Gastrocnemius medialis (tissue), 4 donors: ENCODE data around the gene GPATCH3. TPM values are rescaled to one million over a fixed set of nuclear protein-coding genes. Genes with fewer than 3 reads are reported as not detected.

Experiments used
- ATAC-seq, 2 donors: fragments of 150-250 bp; one replicate each; pipeline ENCODE4 v1.9.1; 2016
- DNase-seq, 2 donors: peaks; one replicate each; pipeline ENCODE4 v3.0.0-alpha.2; 2019
- H3K27ac ChIP-seq, 4 donors: fragments of 200-600 bp; sonication (generic); 1 replicate in 1 of 4; 2 replicates in 3 of 4; pipeline ENCODE4 v1.5.1; 2016 to 2018; ENCODE audit warnings: mild to moderate bottlenecking in 2 of 4, moderate library complexity in 1 of 4
- H3K27me3 ChIP-seq, 3 donors: fragments of 200-600 bp; sonication (generic) in 2 of 3; 1 replicate in 1 of 3; 2 replicates in 2 of 3; pipeline versions ENCODE4 v1.5.1 to v1.6.0; 2016 to 2019; ENCODE audit warnings: mild to moderate bottlenecking in 1 of 3, moderate library complexity in 1 of 3
- H3K36me3 ChIP-seq, 2 donors: fragments of 200-600 bp; sonication (generic) in 1 of 2; one replicate each; pipeline ENCODE4 v1.5.1; 2017 to 2018
- H3K4me1 ChIP-seq, 2 donors: fragments of 200-600 bp; sonication (generic) in 1 of 2; one replicate each; pipeline ENCODE4 v1.5.1; 2016 to 2017; ENCODE audit warnings: mild to moderate bottlenecking in 2 of 2
- H3K4me3 ChIP-seq, 4 donors: fragments of 200-600 bp; sonication (generic) in 3 of 4; 1 replicate in 1 of 4; 2 replicates in 3 of 4; pipeline ENCODE4 v1.5.1; 2016 to 2019; ENCODE audit warnings: mild to moderate bottlenecking in 2 of 4
- H3K9me3 ChIP-seq, 3 donors: fragments of 200-600 bp; sonication (generic) in 2 of 3; 1 replicate in 1 of 3; 2 replicates in 2 of 3; pipeline ENCODE4 v1.5.1; 2016 to 2019
- POLR2A ChIP-seq, 2 donors: fragments of 450-650 bp; IDR thresholded peaks; one replicate each; pipeline ENCODE4 v1.6.1; 2017; ENCODE audit warnings: antibody characterized with exemption in 2 of 2, mild to moderate bottlenecking in 2 of 2, moderate library complexity in 2 of 2
- in situ Hi-C, 4 donors: fragments of 200-750 bp; cut with MboI; loops; one replicate each; pipeline versions ENCODE4 v1.15.0 to v1.8.0; 2017; ENCODE audit warnings: low sequenced_read_pairs in 4 of 4
- intact Hi-C: fragments of 100-400 bp; cut with DNase I; formaldehyde crosslinking; loops from one replicate; pipeline ENCODE4 v1.15.1; 2023; ENCODE audit warnings: low total_unique reads
- total RNA-seq, 4 donors: library from RNA; depleted of rRNA; stranded (reverse); fragments of >200 nt; gene quantifications; one replicate each; pipeline versions ENCODE4 v1.1.0 to v1.2.3, GENCODE V29; 2016
- TF ChIP-seq, protein P1 (sequence below), 5 experiments: fragments of 450-650 bp in 3 of 5; fragments of 200-600 bp in 2 of 5; sonication (generic) in 2 of 5; IDR thresholded peaks in 4 of 5; conservative IDR thresholded peaks in 1 of 5; 1 replicate in 4 of 5; 2 replicates in 1 of 5; pipeline ENCODE4 v1.5.1; 2016 to 2019; ENCODE audit warnings: antibody characterized with exemption in 5 of 5, mild to moderate bottlenecking in 3 of 5, moderate library complexity in 3 of 5

The GPATCH3 gene
- total RNA-seq, 4 donors from 2014 or later: 13.7 to 20.4 (median 16.9) TPM

- TF ChIP-seq, protein P1, sequence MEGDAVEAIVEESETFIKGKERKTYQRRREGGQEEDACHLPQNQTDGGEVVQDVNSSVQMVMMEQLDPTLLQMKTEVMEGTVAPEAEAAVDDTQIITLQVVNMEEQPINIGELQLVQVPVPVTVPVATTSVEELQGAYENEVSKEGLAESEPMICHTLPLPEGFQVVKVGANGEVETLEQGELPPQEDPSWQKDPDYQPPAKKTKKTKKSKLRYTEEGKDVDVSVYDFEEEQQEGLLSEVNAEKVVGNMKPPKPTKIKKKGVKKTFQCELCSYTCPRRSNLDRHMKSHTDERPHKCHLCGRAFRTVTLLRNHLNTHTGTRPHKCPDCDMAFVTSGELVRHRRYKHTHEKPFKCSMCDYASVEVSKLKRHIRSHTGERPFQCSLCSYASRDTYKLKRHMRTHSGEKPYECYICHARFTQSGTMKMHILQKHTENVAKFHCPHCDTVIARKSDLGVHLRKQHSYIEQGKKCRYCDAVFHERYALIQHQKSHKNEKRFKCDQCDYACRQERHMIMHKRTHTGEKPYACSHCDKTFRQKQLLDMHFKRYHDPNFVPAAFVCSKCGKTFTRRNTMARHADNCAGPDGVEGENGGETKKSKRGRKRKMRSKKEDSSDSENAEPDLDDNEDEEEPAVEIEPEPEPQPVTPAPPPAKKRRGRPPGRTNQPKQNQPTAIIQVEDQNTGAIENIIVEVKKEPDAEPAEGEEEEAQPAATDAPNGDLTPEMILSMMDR (IDR thresholded peaks at IDR 0.05 in 4 of 5, conservative IDR thresholded peaks at IDR 0.05 in 1 of 5): no peak
- TF ChIP-seq POLR2A (IDR thresholded peaks at IDR 0.05): no peak
Measured at GRCh38 chr1:26945728-26946127, 45.5 kb upstream of the GPATCH3 start.

DNA sequence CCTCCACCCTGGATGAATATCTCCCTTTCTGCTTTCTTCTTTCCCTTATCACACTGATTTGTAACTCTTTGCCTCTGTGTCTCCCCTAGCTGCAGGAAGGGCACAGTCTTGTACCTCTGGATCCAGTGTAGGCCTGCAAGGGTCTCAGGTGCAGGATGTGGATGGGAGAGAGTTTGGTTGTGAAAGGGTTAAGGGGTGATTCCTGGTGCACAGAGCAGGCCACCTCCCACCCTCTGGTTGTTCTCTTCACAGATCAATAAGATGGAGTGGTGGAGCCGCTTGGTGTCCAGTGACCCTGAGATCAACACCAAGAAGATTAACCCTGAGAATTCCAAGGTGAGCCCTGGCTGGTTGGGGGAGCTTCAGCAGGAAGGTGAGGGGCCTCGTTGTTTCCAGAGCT, 44.9 kb upstream of the GPATCH3 start:
- intact Hi-C loops: no loop called here
- no peak for ATAC-seq
- Histone ChIP-seq H3K36me3 (peaks cover 0 to 59% of the 10 kb centered on the region in 2 donors), H3K4me1 (peaks cover 3% of the 10 kb centered on the region in 2 donors), H3K9me3 (no peaks in the 10 kb centered on the region), H3K27me3 (no peaks in the 10 kb centered on the region), H3K27ac (no peak overlapping the region), H3K4me3 (no peak overlapping the region)
- no peak for DNase-seq
- no peak for TF ChIP-seq POLR2A (IDR thresholded peaks at IDR 0.05)
- TF ChIP-seq, protein P1 (IDR thresholded peaks at IDR 0.05 in 4 of 5, conservative IDR thresholded peaks at IDR 0.05 in 1 of 5): no peak
- in situ Hi-C loops: no loop called here

More at GRCh38 chr1:26945728-26946127, 45.5 kb upstream of the GPATCH3 start:
- H3K36me3 ChIP-seq: peaks cover 0 to 59% of the 10 kb centered on the region in 2 donors
- in situ Hi-C loops: no loop called here
- H3K9me3 ChIP-seq: no peaks in the 10 kb centered on the region
- DNase-seq (no peak), ATAC-seq (no peak)
- H3K4me1 ChIP-seq: peaks cover 3% of the 10 kb centered on the region in 2 donors
- H3K4me3 ChIP-seq: no peak overlapping the region
- no peaks in the 10 kb centered on the region for H3K27me3 ChIP-seq
- no peak overlapping the region for H3K27ac ChIP-seq
- intact Hi-C loops: no loop called here

GRCh38 chr1:26942656-26943055, 42.4 kb upstream of the GPATCH3 start:
- Histone ChIP-seq H3K9me3 (no peaks in the 10 kb centered on the region), H3K27ac (no peak overlapping the region), H3K36me3 (peaks cover 0 to 59% of the 10 kb centered on the region in 2 donors), H3K4me1 (no peaks in the 10 kb centered on the region), H3K4me3 (no peak overlapping the region), H3K27me3 (no peaks in the 10 kb centered on the region)
- no peak for DNase-seq
- no peak for ATAC-seq
- TF ChIP-seq, protein P1 (IDR thresholded peaks at IDR 0.05 in 4 of 5, conservative IDR thresholded peaks at IDR 0.05 in 1 of 5): no peak
- in situ Hi-C loops: no loop called here
- intact Hi-C loops: no loop called here

GRCh38 chr1:26941311-26941710, 41.0 kb upstream of the GPATCH3 start:
- H3K27me3 ChIP-seq: no peaks in the 10 kb centered on the region
- H3K36me3 ChIP-seq: peaks cover 0 to 53% of the 10 kb centered on the region in 2 donors
- ATAC-seq (no peak), DNase-seq (no peak)
- intact Hi-C loops (no loop called here), in situ Hi-C loops (no loop called here)
- H3K4me3 ChIP-seq: no peak overlapping the region
- H3K4me1 ChIP-seq: no peaks in the 10 kb centered on the region
- TF ChIP-seq, protein P1 (IDR thresholded peaks at IDR 0.05 in 4 of 5, conservative IDR thresholded peaks at IDR 0.05 in 1 of 5): no peak
- no peak for TF ChIP-seq POLR2A (IDR thresholded peaks at IDR 0.05)
- H3K27ac ChIP-seq: no peak overlapping the region
- no peaks in the 10 kb centered on the region for H3K9me3 ChIP-seq

- intact Hi-C loops: no loop called here
- no peak for TF ChIP-seq POLR2A (IDR thresholded peaks at IDR 0.05)
- TF ChIP-seq, protein P1 (IDR thresholded peaks at IDR 0.05 in 4 of 5, conservative IDR thresholded peaks at IDR 0.05 in 1 of 5): no peak
Measured at GRCh38 chr1:26938659-26939025, 38.4 kb upstream of the GPATCH3 start.

More at GRCh38 chr1:26938659-26939025, 38.4 kb upstream of the GPATCH3 start:
- no peak for DNase-seq
- peaks cover 2 to 38% of the 10 kb centered on the region in 2 donors for H3K36me3 ChIP-seq
- H3K4me1 ChIP-seq: no peaks in the 10 kb centered on the region
- H3K27ac ChIP-seq: no peak overlapping the region
- in situ Hi-C loops: no loop called here
- H3K27me3 ChIP-seq: no peaks in the 10 kb centered on the region
- no peaks in the 10 kb centered on the region for H3K9me3 ChIP-seq
- ATAC-seq: no peak
- no peak overlapping the region for H3K4me3 ChIP-seq
